Liver (tissue), 3 donors: ENCODE data around the gene PDE1C.

Experiments used
- EGR1 ChIP-seq, 2 donors: IDR thresholded peaks; 2 replicates each; pipeline ENCODE4 v1.6.1; 2016 to 2018; ENCODE audit warnings: antibody characterized with exemption in 2 of 2, low read depth in 2 of 2
- GABPA ChIP-seq, 2 donors: IDR thresholded peaks in 1 of 2; conservative IDR thresholded peaks in 1 of 2; 2 replicates each; pipeline ENCODE4 v1.6.1; 2016; ENCODE audit warnings: antibody characterized with exemption in 2 of 2, mild to moderate bottlenecking in 1 of 2, moderate library complexity in 1 of 2
- HNF4A ChIP-seq, 2 donors: conservative IDR thresholded peaks; 2 replicates each; pipeline ENCODE4 v1.6.1; 2016; ENCODE audit warnings: antibody characterized with exemption in 2 of 2, mild to moderate bottlenecking in 2 of 2
- JUND ChIP-seq, 2 donors: IDR thresholded peaks; 2 replicates each; pipeline ENCODE4 v1.6.1; 2016; ENCODE audit warnings: antibody characterized with exemption in 2 of 2
- MAX ChIP-seq: IDR thresholded peaks from 2 replicates; pipeline ENCODE4 v1.6.1; 2016; ENCODE audit warnings: antibody characterized with exemption
- RAD21 ChIP-seq, 2 donors: IDR thresholded peaks; 2 replicates each; pipeline ENCODE4 v1.6.1; 2016; ENCODE audit warnings: antibody characterized with exemption in 2 of 2, mild to moderate bottlenecking in 2 of 2
- SP1 ChIP-seq: IDR thresholded peaks from 2 replicates; pipeline ENCODE4 v1.6.1; 2018; ENCODE audit warnings: antibody characterized with exemption, mild to moderate bottlenecking
- TAF1 ChIP-seq: conservative IDR thresholded peaks from 2 replicates; pipeline ENCODE4 v1.6.1; 2016; ENCODE audit warnings: antibody characterized with exemption, mild to moderate bottlenecking
- YY1 ChIP-seq: IDR thresholded peaks from 2 replicates; pipeline ENCODE4 v1.6.1; 2016; ENCODE audit warnings: antibody characterized with exemption, mild to moderate bottlenecking
- TF ChIP-seq, protein P1 (sequence below): fragments of 150-350 bp; IDR thresholded peaks from 2 replicates; pipeline ENCODE4 v1.5.1; 2017; ENCODE audit warnings: improper control_type of control experiment, low read depth, low read length; ENCODE audit not compliant: missing input control
- TF ChIP-seq, protein P2 (sequence below): IDR thresholded peaks from 2 replicates; pipeline ENCODE4 v1.6.1; 2016; ENCODE audit warnings: antibody characterized with exemption
- donor health status: healthy.
- donor health status: healthy.

DNA sequence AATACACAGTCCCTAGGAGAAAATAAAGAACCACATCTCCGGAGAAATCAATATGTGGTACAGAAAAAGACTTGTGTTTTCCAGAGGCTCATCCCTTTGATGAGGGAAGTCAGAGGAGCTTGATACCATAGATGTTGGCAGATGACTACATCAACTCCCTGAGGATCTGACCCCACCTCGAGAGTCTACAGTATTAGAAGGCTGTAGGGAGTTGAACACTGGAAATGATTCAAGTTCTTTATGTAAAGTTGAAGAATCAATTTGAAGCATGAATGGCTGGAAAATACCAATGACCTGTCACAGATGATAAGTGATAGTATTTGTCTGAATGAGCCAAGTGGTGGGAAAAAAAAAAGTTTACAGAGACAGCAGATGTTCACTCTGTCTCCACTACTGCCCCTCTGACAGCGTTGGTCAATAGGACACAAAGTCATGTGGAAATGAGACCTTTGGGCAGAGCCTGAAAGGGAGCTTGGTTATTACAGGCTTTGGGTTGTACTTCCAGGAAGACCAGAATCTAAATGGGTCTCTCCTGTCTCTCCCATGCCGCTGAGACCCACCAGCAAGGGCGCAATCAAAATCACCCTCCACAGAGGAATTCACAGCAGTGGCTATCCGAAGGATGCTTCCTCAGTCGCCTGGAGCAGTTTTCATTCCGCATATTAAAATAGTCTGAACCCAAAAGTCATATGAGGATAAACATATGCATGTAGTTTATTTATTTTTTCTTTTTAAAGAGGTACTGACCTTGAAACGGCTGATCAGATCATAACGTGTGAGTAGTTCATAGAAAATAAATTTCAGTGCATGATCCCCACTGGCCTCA is 197.4 kb downstream of the PDE1C start:
- TF ChIP-seq MAX (no peak), YY1 (no peak), JUND (IDR thresholded peaks at IDR 0.05) (no peak), RAD21 (IDR thresholded peaks at IDR 0.05) (no peak), GABPA (IDR thresholded peaks at IDR 0.05 in 1 of 2, conservative IDR thresholded peaks at IDR 0.05 in 1 of 2) (no peak), TAF1 (no peak), SP1 (no peak), HNF4A (conservative IDR thresholded peaks at IDR 0.05) (no peak), EGR1 (IDR thresholded peaks at IDR 0.05; ENCODE audit: low read depth in 2 of 2) (no peak)
- TF ChIP-seq, protein P1, sequence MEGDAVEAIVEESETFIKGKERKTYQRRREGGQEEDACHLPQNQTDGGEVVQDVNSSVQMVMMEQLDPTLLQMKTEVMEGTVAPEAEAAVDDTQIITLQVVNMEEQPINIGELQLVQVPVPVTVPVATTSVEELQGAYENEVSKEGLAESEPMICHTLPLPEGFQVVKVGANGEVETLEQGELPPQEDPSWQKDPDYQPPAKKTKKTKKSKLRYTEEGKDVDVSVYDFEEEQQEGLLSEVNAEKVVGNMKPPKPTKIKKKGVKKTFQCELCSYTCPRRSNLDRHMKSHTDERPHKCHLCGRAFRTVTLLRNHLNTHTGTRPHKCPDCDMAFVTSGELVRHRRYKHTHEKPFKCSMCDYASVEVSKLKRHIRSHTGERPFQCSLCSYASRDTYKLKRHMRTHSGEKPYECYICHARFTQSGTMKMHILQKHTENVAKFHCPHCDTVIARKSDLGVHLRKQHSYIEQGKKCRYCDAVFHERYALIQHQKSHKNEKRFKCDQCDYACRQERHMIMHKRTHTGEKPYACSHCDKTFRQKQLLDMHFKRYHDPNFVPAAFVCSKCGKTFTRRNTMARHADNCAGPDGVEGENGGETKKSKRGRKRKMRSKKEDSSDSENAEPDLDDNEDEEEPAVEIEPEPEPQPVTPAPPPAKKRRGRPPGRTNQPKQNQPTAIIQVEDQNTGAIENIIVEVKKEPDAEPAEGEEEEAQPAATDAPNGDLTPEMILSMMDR: no peak
- TF ChIP-seq, protein P2, sequence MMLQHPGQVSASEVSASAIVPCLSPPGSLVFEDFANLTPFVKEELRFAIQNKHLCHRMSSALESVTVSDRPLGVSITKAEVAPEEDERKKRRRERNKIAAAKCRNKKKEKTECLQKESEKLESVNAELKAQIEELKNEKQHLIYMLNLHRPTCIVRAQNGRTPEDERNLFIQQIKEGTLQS: no peak
